Measurements from ENCODE around the gene SNX21. TPM values are rescaled to one million over a fixed set of nuclear protein-coding genes. Genes with fewer than 3 reads are reported as not detected.

The SNX21 gene
- total and polyA plus RNA-seq, 4 donors = 3.8 to 10.6 (median 4.8) TPM

DNA sequence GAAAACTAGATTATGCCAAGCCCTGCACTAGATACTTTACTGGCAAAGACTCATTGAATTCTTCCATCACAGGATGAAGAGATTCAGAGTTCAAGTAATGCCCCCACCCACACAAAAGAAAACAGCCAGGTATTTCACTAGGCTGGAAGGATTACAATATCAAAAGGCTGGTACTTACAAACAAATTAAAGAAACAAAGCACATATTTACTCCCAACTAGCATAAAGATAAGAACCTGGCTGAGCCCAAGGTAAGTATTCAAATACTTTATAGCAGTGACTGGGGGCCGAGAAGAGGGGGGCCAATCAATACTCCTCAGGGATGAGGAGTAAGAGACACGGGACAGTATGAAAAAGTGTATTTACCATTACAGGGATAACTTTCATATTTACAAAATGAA is 19.9 kb downstream of the SNX21 start (continued):
- TF ChIP-seq SP1 (IDR thresholded peaks at IDR 0.05) = no peak
- TF ChIP-seq RXRA (IDR thresholded peaks at IDR 0.05) = no peak
- no peak for TF ChIP-seq JUND (IDR thresholded peaks at IDR 0.05)

GRCh38 chr20:45857114-45857881 is 23.7 kb downstream of the SNX21 start, which contains the start of the genes ACOT8 and ZSWIM3:
TSS of gene ACOT8 (minus strand) at chr20:45857392. CDS start at chr20:45857315, 77 bp downstream.
TSS of gene ZSWIM3 (plus strand) at chr20:45857614. CDS start at chr20:45857826, 212 bp downstream.
- peaks cover 2 to 7% (median 3%) of the 10 kb centered on the region in 4 donors for H3K36me3 ChIP-seq (ENCODE audit: control insufficient read depth in 4 of 4, insufficient read depth in 3 of 4, low read depth in 1 of 4, low read length in 3 of 4)
- TF ChIP-seq, protein P1, sequence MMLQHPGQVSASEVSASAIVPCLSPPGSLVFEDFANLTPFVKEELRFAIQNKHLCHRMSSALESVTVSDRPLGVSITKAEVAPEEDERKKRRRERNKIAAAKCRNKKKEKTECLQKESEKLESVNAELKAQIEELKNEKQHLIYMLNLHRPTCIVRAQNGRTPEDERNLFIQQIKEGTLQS (IDR thresholded peaks at IDR 0.05) = no peak
- TF ChIP-seq YY1 (IDR thresholded peaks at IDR 0.05) (peak; percentile 97), RAD21 (IDR thresholded peaks at IDR 0.05) (peak; percentile 19 to 24), MAX (IDR thresholded peaks at IDR 0.05) (peak; percentile 22), SP1 (IDR thresholded peaks at IDR 0.05) (peak; percentile 100), NR2F2 (IDR thresholded peaks at IDR 0.05) (peak; percentile 94), REST (IDR thresholded peaks at IDR 0.05) (peak; percentile 70), EGR1 (IDR thresholded peaks at IDR 0.05; ENCODE audit: low read depth in 2 of 2) (no peak), FOXA1 (IDR thresholded peaks at IDR 0.05) (no peak), FOXA2 (IDR thresholded peaks at IDR 0.05) (no peak), RXRA (IDR thresholded peaks at IDR 0.05) (peak; percentile 38 to 41), HNF4G (IDR thresholded peaks at IDR 0.05) (no peak), JUND (IDR thresholded peaks at IDR 0.05) (peak in 1 of 2 donors; percentile 18), TAF1 (conservative IDR thresholded peaks at IDR 0.05) (peak; percentile 91), GABPA (IDR thresholded peaks at IDR 0.05 in 1 of 2, conservative IDR thresholded peaks at IDR 0.05 in 1 of 2) (peak; percentile 99), ZBTB33 (IDR thresholded peaks at IDR 0.05) (peak; percentile 92), HNF4A (conservative IDR thresholded peaks at IDR 0.05) (peak; percentile 27 to 46)
- TF ChIP-seq, protein P2, sequence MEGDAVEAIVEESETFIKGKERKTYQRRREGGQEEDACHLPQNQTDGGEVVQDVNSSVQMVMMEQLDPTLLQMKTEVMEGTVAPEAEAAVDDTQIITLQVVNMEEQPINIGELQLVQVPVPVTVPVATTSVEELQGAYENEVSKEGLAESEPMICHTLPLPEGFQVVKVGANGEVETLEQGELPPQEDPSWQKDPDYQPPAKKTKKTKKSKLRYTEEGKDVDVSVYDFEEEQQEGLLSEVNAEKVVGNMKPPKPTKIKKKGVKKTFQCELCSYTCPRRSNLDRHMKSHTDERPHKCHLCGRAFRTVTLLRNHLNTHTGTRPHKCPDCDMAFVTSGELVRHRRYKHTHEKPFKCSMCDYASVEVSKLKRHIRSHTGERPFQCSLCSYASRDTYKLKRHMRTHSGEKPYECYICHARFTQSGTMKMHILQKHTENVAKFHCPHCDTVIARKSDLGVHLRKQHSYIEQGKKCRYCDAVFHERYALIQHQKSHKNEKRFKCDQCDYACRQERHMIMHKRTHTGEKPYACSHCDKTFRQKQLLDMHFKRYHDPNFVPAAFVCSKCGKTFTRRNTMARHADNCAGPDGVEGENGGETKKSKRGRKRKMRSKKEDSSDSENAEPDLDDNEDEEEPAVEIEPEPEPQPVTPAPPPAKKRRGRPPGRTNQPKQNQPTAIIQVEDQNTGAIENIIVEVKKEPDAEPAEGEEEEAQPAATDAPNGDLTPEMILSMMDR (IDR thresholded peaks at IDR 0.05; ENCODE audit: low read depth, low read length, missing input control) = no peak
- H3K9me3 ChIP-seq (ENCODE audit: control insufficient read depth in 4 of 4, low read length in 3 of 4) = no peaks in the 10 kb centered on the region
- H3K9ac ChIP-seq (ENCODE audit: low read depth in 1 of 2, low read length in 2 of 2) = peak within 1 kb of the TSS; percentile 73 to 85
- H3K27ac ChIP-seq (ENCODE audit: low read depth in 1 of 2, low read length in 2 of 2) = peak within 1 kb of the TSS; percentile 67 to 86
- peak; percentile 92 for DNase-seq (ENCODE audit: low spot score)
- H3K4me1 ChIP-seq (ENCODE audit: control insufficient read depth in 4 of 4, insufficient read depth in 4 of 4, low read length in 3 of 4) = peaks cover 12 to 28% (median 22%) of the 10 kb centered on the region in 4 donors
- no peaks in the 10 kb centered on the region for H3K27me3 ChIP-seq (ENCODE audit: control insufficient read depth in 4 of 4, insufficient read depth in 4 of 4, low read length in 3 of 4)
- peak within 1 kb of the TSS; percentile 68 to 100 (median 97) for H3K4me3 ChIP-seq (ENCODE audit: low read depth in 1 of 3, low read length in 3 of 3)
- under 1% methylated on average over 36 of the region's 36 CpGs for WGBS
